HFFc6 (cell line): ENCODE data around the gene PIGO. TPM values are rescaled to one million over a fixed set of nuclear protein-coding genes. Genes with fewer than 3 reads are reported as not detected.

Experiments
- DNase-seq: peaks from one replicate; pipeline ENCODE4 v3.0.0-alpha.2; 2018
- H3K27ac Mint-ChIP-seq: 2 replicates; pipeline ENCODE4 v1.8.0; 2020; ENCODE audit warnings: mild to moderate bottlenecking, mixed read lengths
- H3K27me3 Mint-ChIP-seq: 2 replicates; pipeline ENCODE4 v1.8.0; 2021; ENCODE audit warnings: mild to moderate bottlenecking, moderate library complexity, mixed read lengths; ENCODE audit not compliant: insufficient read depth
- H3K36me3 Mint-ChIP-seq: 2 replicates; pipeline ENCODE4 v1.8.0; 2021; ENCODE audit warnings: low read depth, mixed read lengths
- H3K4me1 Mint-ChIP-seq: 2 replicates; pipeline ENCODE4 v1.8.0; 2020; ENCODE audit warnings: low read depth, mixed read lengths
- H3K4me3 Mint-ChIP-seq: 2 replicates; pipeline ENCODE4 v1.8.0; 2020; ENCODE audit warnings: mild to moderate bottlenecking, moderate library complexity, mixed read lengths
- H3K9me3 Mint-ChIP-seq: 2 replicates; pipeline ENCODE4 v1.8.0; 2020; ENCODE audit warnings: mild to moderate bottlenecking, mixed read lengths
- total RNA-seq, 6 experiments: library from RNA; stranded (reverse); fragmentation: NEBNext Ultra II Directional; extraction: Animal tissue kit (Norgen Biotek cat#: 25700); gene quantifications; 2 replicates in 1 of 6; 3 replicates in 5 of 6; pipeline ENCODE4 v1.2.3, GENCODE V29; 2021
- TF ChIP-seq, protein P1 (sequence below): fragments of 200-600 bp; sonication (generic); IDR thresholded peaks from 2 replicates; pipeline ENCODE4 v1.5.0; 2021; ENCODE audit warnings: antibody characterized with exemption, mild to moderate bottlenecking

PIGO gene
- total RNA-seq, 6 experiments from 2014 or later = 23.0 to 30.3 (median 28.3) TPM

DNA sequence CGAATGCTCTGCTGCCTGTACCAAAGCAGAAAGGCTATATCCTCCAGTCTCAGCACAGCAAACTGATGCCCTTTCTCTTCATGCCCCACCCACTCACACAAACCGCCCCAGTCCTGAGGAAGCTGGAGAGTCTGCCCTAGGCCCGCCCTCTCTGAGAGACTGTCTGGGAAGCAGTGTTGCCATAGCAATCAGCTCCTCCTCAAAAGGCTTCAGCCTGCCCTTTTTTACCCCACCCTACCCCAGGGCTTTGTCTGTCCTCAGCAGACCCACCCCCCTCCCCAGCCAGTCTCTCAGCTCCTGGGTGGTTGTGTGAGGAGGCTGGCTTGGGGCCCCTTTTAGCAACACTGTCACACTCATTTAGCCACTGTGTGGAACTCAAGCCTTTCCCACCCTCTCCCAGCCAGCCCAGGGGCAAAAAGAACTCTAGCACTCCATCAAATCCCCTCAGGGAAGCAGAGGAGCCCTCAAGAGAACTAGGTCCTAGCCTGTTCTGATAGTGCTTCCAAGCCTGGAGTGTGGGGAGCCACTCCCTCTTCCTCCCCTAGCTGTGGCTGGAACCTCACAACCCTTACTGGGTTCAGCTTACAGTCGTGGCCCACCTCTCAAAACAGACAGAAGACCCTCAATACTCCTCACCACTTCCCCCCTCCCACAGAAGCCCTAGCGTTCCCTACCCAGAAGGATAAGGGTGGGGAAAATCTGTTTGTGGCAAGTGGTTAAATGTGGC, 17.9 kb upstream of the PIGO start:
- Mint-ChIP-seq H3K4me3 (peak overlapping the region; percentile 93), H3K36me3 (peaks cover 5% of the 10 kb centered on the region), H3K4me1 (peaks cover 61% of the 10 kb centered on the region), H3K9me3 (no peaks in the 10 kb centered on the region), H3K27ac (peak overlapping the region; percentile 94), H3K27me3 (peaks cover 7% of the 10 kb centered on the region; the same call in 1 of the 2 replicates)
- TF ChIP-seq, protein P1, sequence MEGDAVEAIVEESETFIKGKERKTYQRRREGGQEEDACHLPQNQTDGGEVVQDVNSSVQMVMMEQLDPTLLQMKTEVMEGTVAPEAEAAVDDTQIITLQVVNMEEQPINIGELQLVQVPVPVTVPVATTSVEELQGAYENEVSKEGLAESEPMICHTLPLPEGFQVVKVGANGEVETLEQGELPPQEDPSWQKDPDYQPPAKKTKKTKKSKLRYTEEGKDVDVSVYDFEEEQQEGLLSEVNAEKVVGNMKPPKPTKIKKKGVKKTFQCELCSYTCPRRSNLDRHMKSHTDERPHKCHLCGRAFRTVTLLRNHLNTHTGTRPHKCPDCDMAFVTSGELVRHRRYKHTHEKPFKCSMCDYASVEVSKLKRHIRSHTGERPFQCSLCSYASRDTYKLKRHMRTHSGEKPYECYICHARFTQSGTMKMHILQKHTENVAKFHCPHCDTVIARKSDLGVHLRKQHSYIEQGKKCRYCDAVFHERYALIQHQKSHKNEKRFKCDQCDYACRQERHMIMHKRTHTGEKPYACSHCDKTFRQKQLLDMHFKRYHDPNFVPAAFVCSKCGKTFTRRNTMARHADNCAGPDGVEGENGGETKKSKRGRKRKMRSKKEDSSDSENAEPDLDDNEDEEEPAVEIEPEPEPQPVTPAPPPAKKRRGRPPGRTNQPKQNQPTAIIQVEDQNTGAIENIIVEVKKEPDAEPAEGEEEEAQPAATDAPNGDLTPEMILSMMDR = no peak
- DNase-seq = peak; percentile 98

DNA sequence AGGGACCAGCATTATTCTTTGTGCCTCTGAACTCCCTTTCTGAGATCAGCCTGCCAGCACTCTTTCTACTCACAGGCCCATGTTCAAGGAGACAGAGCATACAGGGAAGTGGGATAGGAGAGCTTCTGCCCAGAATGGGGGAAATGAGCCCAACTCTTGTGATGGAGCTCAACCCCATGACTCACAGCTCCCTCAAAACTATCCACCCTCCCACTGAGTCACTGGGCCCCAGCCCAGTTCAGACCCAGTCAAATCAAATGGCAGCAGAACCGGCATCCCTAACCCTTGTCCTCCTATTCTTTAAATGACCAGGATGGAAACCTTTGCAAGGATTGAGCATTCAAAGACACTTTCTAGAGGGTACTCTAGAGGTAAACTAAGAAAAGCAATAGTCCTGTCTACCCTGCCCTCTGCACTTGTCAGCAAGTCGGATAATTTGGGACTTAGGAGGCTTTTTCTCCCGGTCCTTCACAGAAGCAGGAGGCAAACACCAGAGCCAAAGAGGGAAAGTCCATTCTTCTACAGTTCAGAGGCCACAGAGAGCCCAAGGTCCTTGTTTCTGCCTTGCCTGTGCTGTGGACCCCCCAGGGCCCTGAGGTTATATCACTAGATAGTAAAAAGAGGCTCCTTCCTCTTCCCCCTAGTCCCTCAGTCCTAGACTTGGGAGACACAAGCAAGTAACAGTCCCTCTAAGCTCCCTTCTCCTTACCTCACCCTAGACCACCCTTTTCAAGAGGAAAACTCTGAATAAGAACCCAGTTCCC, 16.0 kb upstream of the PIGO start:
- Mint-ChIP-seq H3K4me3 (peak overlapping the region; percentile 89), H3K27me3 (peaks cover 7% of the 10 kb centered on the region; the same call in 1 of the 2 replicates), H3K9me3 (no peaks in the 10 kb centered on the region), H3K36me3 (peaks cover 5% of the 10 kb centered on the region), H3K4me1 (peaks cover 65% of the 10 kb centered on the region), H3K27ac (peak overlapping the region; percentile 97)
- TF ChIP-seq, protein P1 = no peak
- peak; percentile 74 for DNase-seq

DNA sequence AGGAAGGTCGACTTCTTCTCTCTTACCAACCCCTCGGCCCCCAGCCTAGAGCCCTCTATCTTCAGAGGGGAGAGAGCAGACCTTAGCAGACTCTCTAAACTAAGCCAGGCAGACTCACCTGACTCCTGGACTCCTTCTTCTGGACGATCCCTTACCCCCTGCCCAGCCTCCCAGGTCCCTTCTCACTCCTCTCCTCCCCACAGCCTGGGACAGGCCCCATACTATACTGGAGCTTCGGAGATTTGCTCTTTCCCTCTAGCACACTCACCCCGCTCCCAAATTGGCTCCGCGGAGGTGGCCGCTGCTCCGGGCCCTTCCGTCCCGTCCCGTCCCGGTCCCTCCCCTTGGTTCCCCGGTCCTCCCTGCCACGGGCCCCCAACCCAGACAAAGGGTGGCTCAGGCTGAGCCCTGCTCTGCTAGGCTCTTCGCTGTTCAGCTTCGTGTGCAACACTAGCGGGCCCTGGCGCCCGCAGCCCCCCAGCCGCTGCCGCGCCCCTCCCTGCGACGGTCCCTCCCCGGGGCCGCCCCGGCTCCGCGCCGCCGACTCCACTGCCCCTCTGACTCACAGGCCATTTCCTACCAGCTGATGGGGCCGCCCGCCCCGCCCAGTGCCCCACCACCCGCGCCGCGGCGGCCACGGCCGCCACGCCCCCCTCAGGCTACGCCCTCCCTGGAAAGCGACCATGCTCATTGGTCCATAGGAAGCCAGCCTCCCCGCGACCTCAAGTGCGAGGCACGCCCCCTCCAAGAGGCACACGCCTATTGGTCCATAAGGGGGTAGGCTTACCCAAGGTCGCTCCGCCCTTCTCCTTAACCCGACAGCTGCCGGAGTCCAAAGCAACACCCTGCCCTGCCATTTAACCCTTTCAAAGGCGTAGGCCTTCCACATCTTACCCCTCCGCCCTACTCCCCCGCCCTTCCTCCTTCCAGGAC, 14.9 kb upstream of the PIGO start:
- peak; percentile 98 for DNase-seq
- peaks cover 55% of the 10 kb centered on the region for H3K4me1 Mint-ChIP-seq
- H3K27me3 Mint-ChIP-seq = peaks cover 7% of the 10 kb centered on the region; the same call in 1 of the 2 replicates
- peak overlapping the region; percentile 97 for H3K27ac Mint-ChIP-seq
- H3K4me3 Mint-ChIP-seq = peak overlapping the region; percentile 89
- no peaks in the 10 kb centered on the region for H3K9me3 Mint-ChIP-seq
- TF ChIP-seq, protein P1 = no peak
- H3K36me3 Mint-ChIP-seq = peaks cover 5% of the 10 kb centered on the region

DNA sequence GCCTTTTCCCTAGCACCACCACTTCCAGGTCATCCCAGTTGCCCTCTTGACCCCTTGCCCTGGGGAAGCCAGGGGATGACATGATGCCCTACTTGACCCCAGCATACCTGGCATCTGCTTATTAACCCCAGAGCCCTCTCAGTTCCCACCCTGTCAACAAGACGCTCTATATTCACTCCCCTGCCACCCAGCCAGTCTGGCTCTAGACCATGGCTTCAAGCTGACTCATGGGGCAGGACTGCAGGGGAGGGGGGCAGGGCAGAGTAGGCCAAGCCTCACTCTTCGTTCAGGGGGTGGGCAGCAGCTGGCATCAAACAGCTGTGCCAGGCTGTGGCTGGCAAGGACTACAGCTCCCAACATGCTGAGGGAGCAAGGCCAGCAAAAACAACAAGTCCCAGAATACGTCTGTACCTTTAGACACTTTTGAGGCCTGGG, 14.0 kb upstream of the PIGO start:
- peak overlapping the region; percentile 97 for H3K27ac Mint-ChIP-seq
- TF ChIP-seq, protein P1 = no peak
- H3K9me3 Mint-ChIP-seq = no peaks in the 10 kb centered on the region
- H3K4me3 Mint-ChIP-seq = peak overlapping the region; percentile 89
- peaks cover 7% of the 10 kb centered on the region; the same call in 1 of the 2 replicates for H3K27me3 Mint-ChIP-seq
- H3K36me3 Mint-ChIP-seq = peaks cover 14% of the 10 kb centered on the region
- H3K4me1 Mint-ChIP-seq = peaks cover 53% of the 10 kb centered on the region
- peak; percentile 52 for DNase-seq
